ENCODE measurements around the gene RSU1.

DNA sequence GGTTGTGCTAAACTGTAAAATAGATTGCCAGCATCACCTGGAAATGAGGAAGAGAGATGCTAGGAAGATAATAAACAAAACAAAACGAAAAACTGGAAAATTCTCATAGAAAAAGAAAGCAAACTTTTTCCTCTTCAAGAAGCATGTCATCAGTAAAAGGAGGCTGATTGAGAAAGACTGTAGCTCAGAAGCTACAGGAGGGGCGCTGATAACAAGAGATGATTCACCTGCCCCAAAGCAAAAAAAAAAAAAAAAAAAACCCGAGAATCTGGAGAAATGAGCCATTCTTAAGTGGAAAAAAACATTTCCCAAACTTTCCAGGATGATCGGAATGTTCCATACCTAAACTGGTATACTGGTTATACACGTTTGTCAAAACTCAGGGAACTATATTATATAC is 165.1 kb downstream of the RSU1 start:
- no peak for TF ChIP-seq POLR2A (IDR thresholded peaks at IDR 0.05)
- no peak for TF ChIP-seq POLR2AphosphoS5 (IDR thresholded peaks at IDR 0.05)
- TF ChIP-seq, protein P1, sequence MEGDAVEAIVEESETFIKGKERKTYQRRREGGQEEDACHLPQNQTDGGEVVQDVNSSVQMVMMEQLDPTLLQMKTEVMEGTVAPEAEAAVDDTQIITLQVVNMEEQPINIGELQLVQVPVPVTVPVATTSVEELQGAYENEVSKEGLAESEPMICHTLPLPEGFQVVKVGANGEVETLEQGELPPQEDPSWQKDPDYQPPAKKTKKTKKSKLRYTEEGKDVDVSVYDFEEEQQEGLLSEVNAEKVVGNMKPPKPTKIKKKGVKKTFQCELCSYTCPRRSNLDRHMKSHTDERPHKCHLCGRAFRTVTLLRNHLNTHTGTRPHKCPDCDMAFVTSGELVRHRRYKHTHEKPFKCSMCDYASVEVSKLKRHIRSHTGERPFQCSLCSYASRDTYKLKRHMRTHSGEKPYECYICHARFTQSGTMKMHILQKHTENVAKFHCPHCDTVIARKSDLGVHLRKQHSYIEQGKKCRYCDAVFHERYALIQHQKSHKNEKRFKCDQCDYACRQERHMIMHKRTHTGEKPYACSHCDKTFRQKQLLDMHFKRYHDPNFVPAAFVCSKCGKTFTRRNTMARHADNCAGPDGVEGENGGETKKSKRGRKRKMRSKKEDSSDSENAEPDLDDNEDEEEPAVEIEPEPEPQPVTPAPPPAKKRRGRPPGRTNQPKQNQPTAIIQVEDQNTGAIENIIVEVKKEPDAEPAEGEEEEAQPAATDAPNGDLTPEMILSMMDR (IDR thresholded peaks at IDR 0.05 in 8 of 11, conservative IDR thresholded peaks at IDR 0.05 in 3 of 11): no peak

All from spleen (tissue), 7 donors.